Nucleus accumbens (tissue), 56 donors: ENCODE data around the gene PCDH1.

ENCODE experiments used
- DNase-seq, 56 donors: peaks; one replicate each; lab custom pipeline; 2025; lab: John Stamatoyannopoulos, UW

PCDH1 gene

GRCh38 chr5:141861194-141861593, 17.0 kb downstream of the PCDH1 start:
- DNase-seq = no peak

DNA sequence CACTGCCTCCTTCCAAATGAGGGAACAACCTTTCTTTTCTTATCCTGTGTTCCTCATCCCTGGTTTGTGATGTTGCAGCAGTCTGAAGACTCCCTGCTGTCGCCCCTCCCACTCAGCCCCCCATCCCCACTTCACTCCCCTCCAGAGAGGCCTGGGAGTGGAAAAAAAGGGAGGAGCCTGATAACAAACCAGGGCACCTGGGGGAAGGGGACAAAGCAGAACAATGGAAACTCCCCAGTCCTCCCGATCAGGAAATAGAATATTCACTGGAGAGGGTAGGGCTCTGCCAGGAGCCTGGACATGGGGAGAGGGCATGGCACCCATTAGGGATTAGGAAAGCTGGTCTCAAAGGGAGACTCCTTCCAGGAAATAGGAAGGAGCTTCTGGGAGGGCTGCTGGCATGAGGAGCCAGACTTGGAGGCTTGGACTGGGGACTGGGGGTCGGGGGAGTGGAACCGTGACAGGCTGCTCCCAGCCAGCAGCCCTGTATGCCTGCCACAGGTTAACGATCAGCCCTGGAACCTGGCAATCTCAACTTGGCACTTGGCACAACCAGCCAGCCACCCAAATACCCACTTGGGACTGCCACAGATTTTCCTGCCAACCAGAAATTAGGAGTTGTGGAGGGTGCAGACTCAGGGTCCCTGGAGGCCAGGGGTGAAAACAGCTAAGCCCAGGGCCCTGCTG, 20.0 kb downstream of the PCDH1 start:
- no peak for DNase-seq

DNA sequence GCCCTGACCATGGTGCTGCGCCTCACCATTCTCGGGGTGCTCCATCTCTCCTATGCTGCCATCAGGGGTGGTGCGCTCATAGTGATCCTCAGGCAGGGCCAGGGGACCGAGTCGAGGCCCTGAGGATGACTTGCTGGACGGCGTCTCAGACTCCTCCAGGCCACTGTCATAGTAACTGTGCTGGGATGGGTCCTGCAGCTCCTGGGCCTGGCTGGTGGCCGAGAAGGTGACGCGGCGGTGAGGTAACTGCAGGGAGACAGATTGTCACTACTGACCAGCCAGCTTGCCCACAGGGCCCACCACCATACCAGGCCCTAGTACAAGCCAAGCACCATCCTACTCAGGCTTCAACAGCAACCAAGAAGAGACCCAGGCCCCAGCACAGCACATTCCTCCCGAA, 21.0 kb downstream of the PCDH1 start:
- DNase-seq = no peak

DNA sequence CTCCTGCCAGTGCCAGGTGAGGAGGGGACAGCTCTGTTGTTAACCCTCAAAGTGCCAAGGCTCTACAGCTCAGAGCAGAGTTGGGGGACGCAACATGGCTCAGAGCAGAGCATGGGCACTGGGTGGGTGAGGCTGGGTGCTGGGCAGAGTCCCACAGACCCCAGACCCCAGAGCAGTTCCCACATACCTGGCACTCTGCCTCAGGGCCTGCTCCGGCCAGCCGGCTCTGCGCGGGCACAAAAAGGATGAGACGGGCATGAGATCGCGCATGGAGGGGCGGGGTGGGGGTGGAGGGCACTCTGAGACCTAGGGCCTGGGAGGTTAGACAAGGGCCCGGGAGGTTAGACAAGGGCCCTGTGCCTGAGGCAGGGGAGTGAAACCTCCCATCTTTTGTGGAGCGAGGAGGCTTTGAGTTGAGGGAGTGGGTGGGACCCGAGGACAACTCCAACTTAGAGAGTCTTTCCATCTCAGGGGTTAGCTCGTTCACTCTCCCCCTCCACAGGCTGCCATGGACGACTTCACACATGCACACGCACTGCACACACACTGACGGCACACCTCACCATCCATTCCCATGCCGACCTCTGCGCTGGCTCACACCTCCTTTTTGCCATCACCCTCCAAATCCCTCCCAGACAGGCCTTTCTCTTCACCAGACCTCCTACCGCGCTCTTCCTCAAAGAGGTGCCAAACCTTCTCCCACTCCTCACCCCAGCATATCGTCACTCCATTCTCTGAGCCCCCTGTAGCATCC, 22.0 kb downstream of the PCDH1 start:
- no peak for DNase-seq

- DNase-seq = peak in 41 of 56 donors; percentile 18 to 81 (median 45)
Observed at GRCh38 chr5:141855265-141856036, 22.8 kb downstream of the PCDH1 start.

DNA sequence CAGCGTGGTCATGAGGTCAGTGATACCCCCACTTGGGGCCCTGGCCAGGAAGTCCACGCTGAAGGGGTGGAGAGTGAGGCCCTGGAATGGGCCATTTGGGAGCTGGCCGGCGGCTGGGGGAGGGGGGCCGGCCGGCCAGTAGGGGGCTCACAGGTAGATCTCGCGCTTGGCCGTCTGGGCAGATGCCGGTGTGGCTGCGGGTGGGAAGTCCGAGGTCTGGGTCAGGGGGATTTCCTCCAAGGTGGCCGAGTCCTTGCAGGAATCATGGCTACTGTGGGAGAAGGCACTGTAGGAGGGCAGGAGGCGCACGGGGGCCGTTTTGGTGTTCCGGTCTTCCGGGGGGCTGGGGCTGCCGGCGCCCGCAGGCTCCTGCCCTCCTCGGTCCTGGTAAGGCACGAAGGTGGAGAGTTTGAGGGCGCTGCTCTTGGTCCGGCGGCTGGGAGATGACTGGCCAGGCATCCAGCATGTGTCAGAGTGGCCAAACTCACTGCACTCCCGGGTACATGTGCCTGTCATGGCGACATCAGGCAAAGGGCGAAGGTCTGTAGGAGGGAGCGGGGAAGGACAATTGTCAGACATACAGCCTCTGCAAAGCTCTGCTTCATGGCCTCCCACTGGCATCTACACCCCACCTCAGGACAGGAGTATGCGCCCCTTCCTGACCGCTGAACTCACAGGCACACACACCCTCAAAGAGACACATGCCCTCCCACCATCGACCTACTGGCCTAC, 24.1 kb downstream of the PCDH1 start:
- DNase-seq = no peak

DNA sequence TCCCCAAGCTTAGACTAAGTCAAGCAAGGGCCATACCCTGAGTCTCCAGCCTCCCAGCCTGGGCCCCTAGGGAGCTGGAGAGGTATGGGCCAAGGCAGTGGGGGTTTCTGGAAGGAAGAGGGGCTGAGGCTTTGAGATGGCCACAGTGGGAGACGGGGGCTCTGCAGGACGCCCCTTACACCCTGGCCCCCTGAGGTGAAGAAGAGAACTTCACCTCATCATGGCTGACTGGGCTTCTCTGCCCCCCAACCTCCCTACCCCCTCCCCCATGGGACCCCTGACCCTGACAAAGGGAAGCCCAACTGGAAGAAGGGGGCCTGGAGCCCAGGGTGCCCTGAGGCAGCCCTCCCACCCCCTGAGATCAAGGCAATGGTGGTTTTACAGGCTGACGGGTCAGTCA, 25.8 kb downstream of the PCDH1 start:
- DNase-seq = no peak

DNA sequence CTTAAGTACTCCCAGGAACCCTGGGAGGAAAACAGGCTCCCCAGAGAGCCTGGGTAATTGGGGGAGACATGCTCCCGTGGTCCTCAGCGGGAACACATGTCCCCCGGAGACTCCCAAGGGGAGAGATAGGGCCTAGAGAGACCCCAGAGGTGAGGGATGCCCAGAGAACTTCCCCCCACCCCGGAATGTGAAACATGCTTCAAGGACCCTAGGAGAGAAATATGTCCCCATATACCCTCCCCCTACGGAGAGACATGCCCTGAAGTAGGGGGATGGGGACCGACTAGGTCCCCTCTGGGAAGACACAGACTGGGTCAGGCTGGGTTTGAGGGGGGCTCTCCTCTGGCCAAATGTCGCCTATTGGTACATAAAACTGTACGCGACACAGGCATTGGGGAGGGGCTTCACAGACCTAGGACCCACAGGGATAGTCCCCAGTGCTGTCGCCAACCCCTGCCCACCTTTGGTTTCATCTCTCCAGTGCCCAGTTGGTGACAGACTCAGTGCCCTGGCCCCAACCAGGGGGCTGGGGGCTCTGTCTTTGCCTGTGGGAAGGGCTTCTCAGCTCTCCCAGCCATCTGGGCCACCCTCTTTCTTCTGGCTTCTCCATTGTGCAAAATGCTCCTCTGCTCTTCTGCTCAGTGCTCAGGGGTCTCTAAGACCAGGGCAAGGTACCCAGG, 26.9 kb downstream of the PCDH1 start:
- no peak for DNase-seq

DNA sequence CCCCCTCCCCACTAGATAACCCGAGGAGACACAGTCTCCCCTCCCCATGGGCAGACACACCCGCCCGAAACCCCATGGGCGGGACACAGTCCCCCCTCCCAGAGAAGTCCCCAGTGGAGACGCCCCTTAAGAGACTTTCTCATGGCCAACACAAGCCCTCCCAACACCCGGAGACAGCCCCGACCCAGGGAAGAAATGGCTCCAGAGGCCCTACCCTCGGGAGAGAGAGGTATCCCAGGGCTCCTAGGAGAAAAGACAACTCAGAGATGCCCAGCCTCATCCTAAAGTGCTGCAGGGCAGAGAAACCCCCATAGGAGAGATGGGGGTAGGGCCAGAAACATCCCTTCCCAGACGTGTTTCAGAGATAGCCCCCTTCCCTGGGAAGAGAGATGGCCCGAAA, 27.4 kb downstream of the PCDH1 start:
- peak in 2 of 56 donors; percentile 49 to 56 for DNase-seq

GRCh38 chr5:141850244-141850768, 27.9 kb downstream of the PCDH1 start:
- peak in 39 of 56 donors; percentile 34 to 83 (median 65) for DNase-seq

DNA sequence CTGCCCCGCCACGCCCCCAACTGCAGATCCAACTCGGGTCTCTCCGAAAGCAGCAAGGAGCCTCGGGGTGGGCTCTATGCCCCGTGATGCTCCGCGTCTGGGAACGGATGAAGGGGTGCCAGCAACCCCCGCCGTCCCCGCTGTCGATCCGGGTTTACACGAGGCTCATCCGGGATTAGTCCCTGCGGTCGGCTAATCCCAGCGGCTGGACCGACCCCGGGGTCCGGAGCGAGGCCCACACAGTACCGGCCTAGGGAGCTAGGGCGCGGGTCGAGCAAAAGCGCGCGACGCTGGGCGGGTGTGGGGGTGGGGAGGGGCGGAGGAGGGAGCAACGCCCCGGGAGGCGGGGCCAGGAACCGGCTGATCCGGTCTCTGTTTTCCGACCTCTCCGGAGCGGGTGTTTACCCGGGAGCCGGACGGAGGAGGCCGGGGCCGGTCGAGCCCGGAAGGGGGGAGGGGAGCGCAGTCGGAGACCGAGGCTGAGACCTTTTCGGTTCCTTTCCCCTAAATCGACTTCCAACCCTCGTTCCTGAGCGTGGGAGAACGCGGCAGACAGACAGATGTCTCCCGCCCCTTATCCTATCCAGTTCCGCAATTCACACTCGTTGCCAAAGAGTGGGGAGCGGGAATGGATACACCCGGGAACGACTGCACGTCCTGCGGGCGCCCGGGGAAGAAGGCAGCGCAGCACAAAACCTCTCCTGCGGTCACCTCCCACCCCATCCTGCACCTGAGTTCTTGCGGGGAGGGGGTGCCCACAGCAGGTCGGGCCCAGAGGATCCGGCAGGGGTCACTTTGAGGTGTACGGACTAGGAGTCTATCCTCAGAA, 28.6 kb downstream of the PCDH1 start:
- peak in 55 of 56 donors; percentile 30 to 91 (median 82) for DNase-seq

GRCh38 chr5:141848744-141849414, 29.3 kb downstream of the PCDH1 start:
- peak in 3 of 56 donors; percentile 35 to 39 (median 38) for DNase-seq

- DNase-seq = peak in 54 of 56 donors; percentile 20 to 92 (median 71)
Observed at GRCh38 chr5:141846031-141846430, 32.2 kb downstream of the PCDH1 start.

GRCh38 chr5:141845371-141845851, 32.8 kb downstream of the PCDH1 start:
- DNase-seq = peak in 4 of 56 donors; percentile 19 to 48 (median 30)

- no peak for DNase-seq
Observed at GRCh38 chr5:141844414-141845097, 33.7 kb downstream of the PCDH1 start.

GRCh38 chr5:141843156-141843927, 34.9 kb downstream of the PCDH1 start:
- no peak for DNase-seq
